SH-SY5Y (cell line): ENCODE measurements around the gene EID2B.

Experiments used
- GATA2 ChIP-seq: IDR thresholded peaks from 2 replicates; pipeline ENCODE4 v1.6.1; 2011; ENCODE audit warnings: mild to moderate bottlenecking, low read depth, low read length
- GATA3 ChIP-seq: IDR thresholded peaks from 2 replicates; pipeline ENCODE4 v1.6.1; 2011; ENCODE audit warnings: low read depth, mild to moderate bottlenecking, low read length, moderate library complexity

DNA sequence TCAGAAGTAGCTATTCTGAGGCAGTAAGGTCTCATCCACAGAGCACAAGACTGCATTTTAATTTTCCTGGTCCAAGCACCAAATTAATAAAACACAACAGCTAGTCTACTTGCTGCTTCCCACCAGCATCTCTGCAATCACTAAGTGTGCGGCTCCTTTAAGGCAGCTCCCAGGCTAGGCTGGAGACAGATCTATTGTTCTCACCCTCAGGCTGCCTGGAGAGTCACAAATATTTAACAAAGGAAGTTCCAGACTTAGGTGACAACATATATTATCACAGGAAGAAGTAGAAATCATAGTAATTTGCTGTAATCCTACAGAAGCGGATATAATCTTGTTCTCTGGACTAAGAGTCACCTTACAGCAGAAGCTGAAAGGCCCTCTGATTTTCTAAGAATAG lies 9.6 kb upstream of the EID2B start:
- TF ChIP-seq GATA2 (no peak), GATA3 (no peak)
